NB4 (cell line): ENCODE data around the gene LSM3.

ENCODE experiments used
- DNase-seq: peaks from one replicate; pipeline ENCODE4 v3.0.0; 2010; ENCODE audit warnings: low read depth
- H3K4me3 ChIP-seq: one replicate; pipeline ENCODE4 v1.5.1; 2011; ENCODE audit warnings: mild to moderate bottlenecking, low read depth, low read length, moderate library complexity
- CTCF ChIP-seq: IDR thresholded peaks from one replicate; pipeline ENCODE4 v1.5.1; 2012; ENCODE audit warnings: low read depth, low read length
- MAX ChIP-seq: IDR thresholded peaks from 2 replicates; pipeline ENCODE4 v1.6.1; 2011; ENCODE audit warnings: low read depth, low read length
- MYC ChIP-seq: IDR thresholded peaks from 2 replicates; pipeline ENCODE4 v1.6.1; 2011; ENCODE audit warnings: low read depth, low read length
- POLR2A ChIP-seq: IDR thresholded peaks from 2 replicates; pipeline ENCODE4 v1.6.1; 2011; ENCODE audit warnings: mild to moderate bottlenecking; ENCODE audit not compliant: insufficient read length; ENCODE audit errors: extremely low read depth

The LSM3 gene

GRCh38 chr3:14177580-14178246 lies 904 bp upstream of the LSM3 start:
- H3K4me3 ChIP-seq = peak overlapping the region; percentile 84
- TF ChIP-seq CTCF (no peak), MYC (no peak), MAX (no peak), POLR2A (no peak)
- peak; percentile 20 for DNase-seq

GRCh38 chr3:14179114-14179465 lies 473 bp downstream of the LSM3 start:
- DNase-seq = no peak
- no peak for TF ChIP-seq CTCF
- no peak for TF ChIP-seq MAX
- no peak for TF ChIP-seq MYC
- no peak for TF ChIP-seq POLR2A
- H3K4me3 ChIP-seq = peak overlapping the region; percentile 99

- DNase-seq = no peak
- peak overlapping the region; percentile 99 for H3K4me3 ChIP-seq
- TF ChIP-seq CTCF (no peak), POLR2A (no peak), MYC (no peak), MAX (no peak)
Observed at GRCh38 chr3:14179795-14180194, 1.2 kb downstream of the LSM3 start.

- DNase-seq = no peak
- no peak overlapping the region for H3K4me3 ChIP-seq
- TF ChIP-seq POLR2A (no peak), MYC (no peak), CTCF (no peak), MAX (no peak)
Observed at GRCh38 chr3:14181253-14181652, 2.6 kb downstream of the LSM3 start.

- no peak for DNase-seq
- H3K4me3 ChIP-seq = peak overlapping the region; percentile 25
- TF ChIP-seq MYC (no peak), POLR2A (no peak), CTCF (no peak), MAX (no peak)
Observed at GRCh38 chr3:14183015-14183577, 4.5 kb downstream of the LSM3 start.
